Activated naive CD4-positive, alpha-beta T cell treated with anti-CD3 and anti-CD28 coated beads, Interleukin-2, amount 10 ng/mL, durations not matched to agents 7 days and 5 days (primary cell): Measurements from ENCODE around the gene MGMT.
A peak's percentile ranks its signal among the peaks of the same experiment; 100 is the strongest.

Experiments used
- CTCF ChIA-PET: fragments of 350-600 bp; sonication (Branson Sonifier 250); formaldehyde crosslinking; loops from one replicate; lab custom pipeline; 2021; ENCODE audit warnings: antibody characterized with exemption; lab: Charles Lee
- DNase-seq: peaks from one replicate; pipeline ENCODE4 v3.0.0-alpha.2; 2020
- H3K27ac Mint-ChIP-seq: one replicate; pipeline ENCODE4 v1.8.0; 2021; ENCODE audit warnings: mild to moderate bottlenecking, moderate library complexity, mixed read lengths
- H3K27me3 Mint-ChIP-seq: one replicate; pipeline ENCODE4 v1.8.0; 2021; ENCODE audit warnings: mild to moderate bottlenecking, mixed read lengths
- H3K36me3 Mint-ChIP-seq: one replicate; pipeline ENCODE4 v1.8.0; 2021; ENCODE audit warnings: mixed read lengths
- H3K4me1 Mint-ChIP-seq: one replicate; pipeline ENCODE4 v1.8.0; 2021; ENCODE audit warnings: mixed read lengths
- H3K4me3 Mint-ChIP-seq: one replicate; pipeline ENCODE4 v1.8.0; 2021; ENCODE audit warnings: mild to moderate bottlenecking, moderate library complexity, mixed read lengths
- H3K9me3 Mint-ChIP-seq: one replicate; pipeline ENCODE4 v1.8.0; 2021; ENCODE audit warnings: mixed read lengths

The MGMT gene

DNA sequence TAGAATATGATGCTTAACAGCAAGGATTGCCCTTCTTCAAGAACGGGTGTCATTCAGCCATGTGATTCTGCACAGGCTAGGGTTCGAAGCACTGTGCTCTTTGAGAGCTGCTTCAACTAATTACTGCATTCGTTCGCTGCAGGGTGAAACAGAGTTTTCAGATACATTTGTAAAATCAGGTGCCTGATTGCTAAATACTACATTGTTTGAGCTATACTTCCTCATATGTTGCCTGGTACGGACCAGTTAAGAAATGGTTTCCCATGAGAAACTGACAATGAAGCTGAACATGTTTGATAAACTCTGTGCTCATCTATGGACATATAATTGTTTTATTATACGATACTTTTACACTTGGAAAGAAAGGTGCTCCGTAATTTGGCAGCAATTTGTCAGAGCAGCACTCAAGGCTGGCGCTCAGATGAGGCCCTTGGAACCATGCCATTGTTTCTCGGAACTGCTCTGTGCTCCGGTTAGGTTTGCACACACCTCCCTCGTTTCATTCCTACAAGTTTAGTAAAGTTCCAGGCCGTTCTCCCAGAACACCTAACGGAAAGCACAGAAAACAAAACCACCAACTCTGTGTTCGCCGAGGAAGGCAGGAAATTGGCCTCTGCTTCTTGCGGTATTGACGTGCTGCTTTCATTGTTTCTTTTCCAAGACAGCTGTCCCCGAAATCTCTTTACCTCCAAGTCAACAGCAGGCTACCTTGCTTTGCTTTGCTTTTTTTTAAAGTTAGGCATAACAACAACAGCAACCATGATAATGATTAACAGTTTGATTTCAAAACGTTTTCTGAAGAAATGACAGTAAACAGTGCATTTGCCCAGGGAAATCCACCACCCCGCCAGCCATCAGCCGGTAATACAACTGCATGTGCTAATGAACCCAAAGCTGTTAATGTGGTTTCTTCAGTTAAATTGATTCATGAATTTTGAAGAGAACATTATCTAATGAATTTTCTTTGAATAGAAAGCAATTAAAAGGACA is 290.2 kb downstream of the MGMT start:
- DNase-seq: peak; percentile 22
- CTCF ChIA-PET: interaction anchor here (0.6 kb wide), 1 partner anchor 109 kb away, joined by 3 read pairs; no protein-coding TSS in a partner anchor
- Mint-ChIP-seq H3K9me3 (peaks cover 4% of the 10 kb centered on the region), H3K36me3 (peaks cover 5% of the 10 kb centered on the region), H3K4me1 (peaks cover 18% of the 10 kb centered on the region), H3K4me3 (peak overlapping the region; percentile 16), H3K27ac (peak overlapping the region; percentile 56), H3K27me3 (no peaks in the 10 kb centered on the region)

- Mint-ChIP-seq H3K9me3 (peaks cover 5% of the 10 kb centered on the region), H3K4me1 (peaks cover 18% of the 10 kb centered on the region), H3K4me3 (no peak overlapping the region), H3K27me3 (no peaks in the 10 kb centered on the region), H3K27ac (no peak overlapping the region), H3K36me3 (peaks cover 5% of the 10 kb centered on the region)
- DNase-seq: peak; percentile 2
- CTCF ChIA-PET: no interaction called here
Observed at GRCh38 chr10:129758207-129759021, 291.4 kb downstream of the MGMT start.

GRCh38 chr10:129759214-129760002 is 292.4 kb downstream of the MGMT start:
- Mint-ChIP-seq H3K36me3 (peaks cover 5% of the 10 kb centered on the region), H3K9me3 (peaks cover 2% of the 10 kb centered on the region), H3K4me1 (peaks cover 18% of the 10 kb centered on the region), H3K27me3 (no peaks in the 10 kb centered on the region), H3K4me3 (no peak overlapping the region), H3K27ac (no peak overlapping the region)
- peak; percentile 13 for DNase-seq
- CTCF ChIA-PET: no interaction called here

DNA sequence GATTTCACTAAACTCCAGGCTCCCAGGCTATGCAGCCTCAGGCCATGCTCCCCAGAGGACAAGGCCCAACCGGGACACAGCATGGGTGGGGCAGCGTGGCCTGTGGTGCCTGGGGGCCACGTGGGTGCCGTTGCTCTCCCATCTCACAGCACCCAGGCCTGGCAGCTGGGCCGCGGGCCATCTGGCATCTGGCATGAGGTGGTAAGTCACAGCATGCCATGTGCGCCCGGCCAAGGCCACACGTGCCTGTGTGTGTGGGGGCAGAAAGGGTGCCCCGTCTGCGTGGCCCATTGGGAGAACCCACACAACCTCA is 292.9 kb downstream of the MGMT start:
- Mint-ChIP-seq H3K9me3 (peaks cover 2% of the 10 kb centered on the region), H3K27me3 (no peaks in the 10 kb centered on the region), H3K4me1 (peaks cover 18% of the 10 kb centered on the region), H3K36me3 (peaks cover 5% of the 10 kb centered on the region), H3K27ac (no peak overlapping the region), H3K4me3 (no peak overlapping the region)
- CTCF ChIA-PET: no interaction called here
- peak; percentile 1 for DNase-seq

GRCh38 chr10:129760416-129760815 is 293.4 kb downstream of the MGMT start:
- Mint-ChIP-seq H3K36me3 (peaks cover 5% of the 10 kb centered on the region), H3K9me3 (peaks cover 2% of the 10 kb centered on the region), H3K4me1 (peaks cover 18% of the 10 kb centered on the region), H3K27ac (no peak overlapping the region), H3K4me3 (no peak overlapping the region), H3K27me3 (no peaks in the 10 kb centered on the region)
- CTCF ChIA-PET: no interaction called here
- DNase-seq: peak; percentile 5

DNA sequence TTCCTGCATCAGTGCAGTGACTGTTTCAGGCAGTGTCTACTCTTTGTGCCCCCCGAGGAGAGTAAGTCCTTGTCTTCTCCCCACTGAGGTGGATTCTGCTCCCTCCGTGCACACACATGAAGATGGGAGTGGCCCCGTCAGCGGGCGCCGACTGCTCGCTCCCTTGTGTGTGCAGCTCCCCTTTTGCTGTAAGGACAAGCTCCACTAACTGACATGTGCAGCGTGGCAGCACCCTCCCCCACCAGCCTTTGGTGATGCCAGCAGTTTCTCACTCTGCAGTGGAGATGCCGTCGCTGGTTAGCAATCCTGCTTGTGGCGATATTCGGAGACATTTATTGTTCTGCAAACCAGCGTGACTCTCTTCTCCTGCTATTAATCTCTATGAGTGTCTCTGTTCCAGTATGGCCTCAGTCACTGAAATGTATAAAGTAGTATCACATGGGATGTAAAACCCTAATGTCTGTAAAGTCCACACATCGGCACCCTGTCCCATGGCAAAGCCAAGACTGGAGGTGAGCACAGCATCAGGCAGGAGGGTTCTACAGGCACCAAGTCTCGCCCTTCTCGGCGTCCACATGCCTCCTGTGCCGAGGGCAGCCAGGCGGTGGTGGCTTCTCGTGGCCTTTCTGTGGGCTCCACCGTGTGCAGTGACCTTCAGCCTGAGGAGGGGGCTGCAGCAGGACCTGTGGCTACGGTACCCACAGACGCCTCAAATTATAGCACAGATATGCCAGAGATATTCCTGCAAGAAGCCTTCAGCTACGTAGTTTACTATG is 294.3 kb downstream of the MGMT start:
- Mint-ChIP-seq H3K4me3 (no peak overlapping the region), H3K9me3 (peaks cover 7% of the 10 kb centered on the region), H3K4me1 (peaks cover 15% of the 10 kb centered on the region), H3K36me3 (peaks cover 8% of the 10 kb centered on the region), H3K27ac (no peak overlapping the region), H3K27me3 (no peaks in the 10 kb centered on the region)
- CTCF ChIA-PET: no interaction called here
- DNase-seq: peak; percentile 12

- DNase-seq: peak; percentile 6
- CTCF ChIA-PET: no interaction called here
Observed at GRCh38 chr10:129761981-129762956, 295.2 kb downstream of the MGMT start.

GRCh38 chr10:129764011-129764900 is 297.2 kb downstream of the MGMT start:
- Mint-ChIP-seq H3K9me3 (peaks cover 11% of the 10 kb centered on the region), H3K4me3 (no peak overlapping the region), H3K36me3 (peaks cover 10% of the 10 kb centered on the region), H3K4me1 (no peaks in the 10 kb centered on the region), H3K27ac (no peak overlapping the region), H3K27me3 (no peaks in the 10 kb centered on the region)
- DNase-seq: no peak
- CTCF ChIA-PET: no interaction called here

More at GRCh38 chr10:129761981-129762956, 295.2 kb downstream of the MGMT start:
- Mint-ChIP-seq H3K36me3 (peaks cover 8% of the 10 kb centered on the region), H3K9me3 (peaks cover 11% of the 10 kb centered on the region), H3K27ac (no peak overlapping the region), H3K4me1 (peaks cover 10% of the 10 kb centered on the region), H3K4me3 (no peak overlapping the region), H3K27me3 (no peaks in the 10 kb centered on the region)

GRCh38 chr10:129764901-129765663 is 298.0 kb downstream of the MGMT start:
- no peak for DNase-seq
- H3K27me3 Mint-ChIP-seq: no peaks in the 10 kb centered on the region
- no peak overlapping the region for H3K4me3 Mint-ChIP-seq
- CTCF ChIA-PET: no interaction called here
- peaks cover 11% of the 10 kb centered on the region for H3K9me3 Mint-ChIP-seq
- no peak overlapping the region for H3K27ac Mint-ChIP-seq
- H3K4me1 Mint-ChIP-seq: no peaks in the 10 kb centered on the region
- peaks cover 11% of the 10 kb centered on the region for H3K36me3 Mint-ChIP-seq

DNA sequence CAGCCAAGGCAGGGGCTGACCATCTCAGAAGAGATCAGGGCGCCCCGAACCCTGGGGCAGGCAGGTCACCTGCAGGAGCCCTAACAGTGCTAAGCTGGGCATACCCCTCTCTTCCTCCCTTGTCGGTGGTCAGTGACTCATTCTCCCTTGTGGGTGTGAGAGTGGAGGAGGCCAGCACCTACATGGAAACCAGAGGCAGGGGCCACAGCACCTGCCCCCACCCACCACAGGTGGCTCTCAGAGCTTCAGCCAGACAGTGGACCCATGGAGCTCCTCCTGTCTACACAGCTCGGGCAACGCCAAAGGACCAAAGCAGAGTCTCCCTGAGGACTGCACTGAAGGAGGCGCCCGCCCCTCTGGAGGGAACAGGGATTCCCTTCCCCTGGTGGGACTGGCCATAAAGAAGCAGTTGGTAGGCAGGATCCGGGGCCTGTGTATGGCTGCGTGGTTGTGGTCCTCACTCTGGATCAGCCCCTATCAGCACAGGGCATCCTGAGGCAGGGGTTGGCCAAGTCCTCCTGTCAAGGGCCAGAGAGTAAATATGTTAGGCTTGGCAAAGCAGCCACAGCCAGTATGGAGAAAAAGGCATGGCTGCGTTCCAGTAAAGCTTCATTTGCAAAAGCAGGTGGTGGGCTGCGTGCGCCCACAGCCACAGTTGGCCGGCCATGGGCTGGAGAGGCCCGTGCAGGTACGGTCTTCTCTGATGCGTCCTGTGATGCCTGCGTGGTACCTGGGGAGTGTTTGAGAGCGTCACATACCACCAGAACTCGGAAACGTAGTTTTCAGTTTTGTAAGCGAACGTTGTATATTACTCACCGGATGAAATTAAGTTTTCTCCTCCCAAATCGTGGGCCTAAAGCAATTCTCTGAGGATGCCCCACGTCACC is 298.9 kb downstream of the MGMT start:
- CTCF ChIA-PET: interaction anchor here (0.6 kb wide), 1 partner anchor 13 kb away, joined by 3 read pairs; no protein-coding TSS in a partner anchor
- DNase-seq: no peak
- Mint-ChIP-seq H3K27ac (no peak overlapping the region), H3K36me3 (peaks cover 10% of the 10 kb centered on the region), H3K4me1 (no peaks in the 10 kb centered on the region), H3K4me3 (no peak overlapping the region), H3K27me3 (no peaks in the 10 kb centered on the region), H3K9me3 (peaks cover 11% of the 10 kb centered on the region)
